GM12873 (cell line): ENCODE results near the gene PUM2.

Experiments
- TF ChIP-seq, protein P1 (sequence below): IDR thresholded peaks from 2 replicates; pipeline ENCODE4 v1.5.1; 2012; ENCODE audit warnings: low read depth, mild to moderate bottlenecking, moderate library complexity, low read length, control low read depth; ENCODE audit not compliant: insufficient read depth; ENCODE audit errors: missing control alignments

The PUM2 gene

DNA sequence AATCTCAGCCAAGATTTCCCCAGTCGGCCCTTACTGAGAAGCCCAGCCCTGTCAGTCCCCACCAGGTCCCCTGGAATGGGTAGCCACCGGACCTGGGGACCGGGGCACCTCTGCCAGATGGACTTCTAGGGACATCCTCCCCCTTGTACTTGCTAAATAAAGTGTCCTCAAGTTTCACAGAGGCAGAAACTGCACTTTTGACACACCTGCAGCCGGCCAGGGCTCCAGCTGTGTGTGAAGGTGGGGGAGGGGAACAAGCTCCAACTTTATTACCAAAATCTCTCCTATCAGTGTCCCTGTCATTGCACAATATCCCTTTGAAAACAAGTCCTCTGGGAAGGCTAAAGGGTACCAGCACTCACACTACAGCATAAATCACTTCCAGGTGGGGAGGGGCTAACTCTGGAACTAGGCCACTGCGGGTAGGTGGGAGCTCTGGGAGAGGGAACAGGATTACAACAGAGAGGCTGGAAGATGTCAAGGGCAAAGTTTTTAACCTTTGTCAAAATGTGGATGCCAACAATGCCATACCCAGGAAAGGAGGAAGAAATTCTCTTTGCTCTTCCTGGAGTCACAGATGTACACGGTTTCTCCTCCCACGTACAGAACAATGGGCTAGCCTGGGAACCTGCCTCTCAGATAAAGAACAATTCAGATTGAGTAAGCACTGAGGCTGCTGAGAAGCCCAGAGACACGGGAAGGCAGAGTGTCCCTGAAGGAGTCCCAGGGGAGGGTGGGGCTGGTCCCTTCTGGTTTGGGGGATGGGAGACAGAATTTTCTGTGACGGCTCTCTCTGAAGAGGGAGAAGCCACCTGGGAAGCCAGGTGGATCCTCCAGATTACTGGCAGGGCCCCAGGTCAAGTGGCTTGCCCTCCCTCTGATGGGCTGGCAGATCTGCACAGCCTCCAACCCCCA, 136.7 kb downstream of the PUM2 start:
- TF ChIP-seq, protein P1, sequence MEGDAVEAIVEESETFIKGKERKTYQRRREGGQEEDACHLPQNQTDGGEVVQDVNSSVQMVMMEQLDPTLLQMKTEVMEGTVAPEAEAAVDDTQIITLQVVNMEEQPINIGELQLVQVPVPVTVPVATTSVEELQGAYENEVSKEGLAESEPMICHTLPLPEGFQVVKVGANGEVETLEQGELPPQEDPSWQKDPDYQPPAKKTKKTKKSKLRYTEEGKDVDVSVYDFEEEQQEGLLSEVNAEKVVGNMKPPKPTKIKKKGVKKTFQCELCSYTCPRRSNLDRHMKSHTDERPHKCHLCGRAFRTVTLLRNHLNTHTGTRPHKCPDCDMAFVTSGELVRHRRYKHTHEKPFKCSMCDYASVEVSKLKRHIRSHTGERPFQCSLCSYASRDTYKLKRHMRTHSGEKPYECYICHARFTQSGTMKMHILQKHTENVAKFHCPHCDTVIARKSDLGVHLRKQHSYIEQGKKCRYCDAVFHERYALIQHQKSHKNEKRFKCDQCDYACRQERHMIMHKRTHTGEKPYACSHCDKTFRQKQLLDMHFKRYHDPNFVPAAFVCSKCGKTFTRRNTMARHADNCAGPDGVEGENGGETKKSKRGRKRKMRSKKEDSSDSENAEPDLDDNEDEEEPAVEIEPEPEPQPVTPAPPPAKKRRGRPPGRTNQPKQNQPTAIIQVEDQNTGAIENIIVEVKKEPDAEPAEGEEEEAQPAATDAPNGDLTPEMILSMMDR = no peak

- TF ChIP-seq, protein P1 = no peak
Measured at GRCh38 chr2:20212871-20213503, 137.7 kb downstream of the PUM2 start.

DNA sequence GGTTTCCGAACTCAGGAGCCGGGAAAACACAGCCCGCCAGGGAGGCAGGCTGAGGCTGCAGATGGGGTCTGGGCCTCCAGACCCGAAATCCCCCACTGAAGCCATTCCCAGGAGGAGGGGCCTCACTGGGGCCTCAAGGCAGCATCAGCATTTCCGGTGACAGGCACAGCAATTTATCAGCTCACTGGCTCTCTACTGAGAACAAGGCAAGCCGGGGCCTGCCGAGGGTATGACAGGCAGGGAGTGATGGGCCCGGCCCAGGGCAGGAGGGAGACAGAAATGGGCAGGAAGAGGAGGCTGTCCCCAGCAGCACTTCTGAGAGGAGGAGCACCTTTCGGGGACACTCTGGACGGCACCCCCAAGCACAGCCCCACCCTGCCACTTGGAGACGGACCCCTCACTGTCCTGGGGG, 138.2 kb downstream of the PUM2 start:
- TF ChIP-seq, protein P1 = no peak

DNA sequence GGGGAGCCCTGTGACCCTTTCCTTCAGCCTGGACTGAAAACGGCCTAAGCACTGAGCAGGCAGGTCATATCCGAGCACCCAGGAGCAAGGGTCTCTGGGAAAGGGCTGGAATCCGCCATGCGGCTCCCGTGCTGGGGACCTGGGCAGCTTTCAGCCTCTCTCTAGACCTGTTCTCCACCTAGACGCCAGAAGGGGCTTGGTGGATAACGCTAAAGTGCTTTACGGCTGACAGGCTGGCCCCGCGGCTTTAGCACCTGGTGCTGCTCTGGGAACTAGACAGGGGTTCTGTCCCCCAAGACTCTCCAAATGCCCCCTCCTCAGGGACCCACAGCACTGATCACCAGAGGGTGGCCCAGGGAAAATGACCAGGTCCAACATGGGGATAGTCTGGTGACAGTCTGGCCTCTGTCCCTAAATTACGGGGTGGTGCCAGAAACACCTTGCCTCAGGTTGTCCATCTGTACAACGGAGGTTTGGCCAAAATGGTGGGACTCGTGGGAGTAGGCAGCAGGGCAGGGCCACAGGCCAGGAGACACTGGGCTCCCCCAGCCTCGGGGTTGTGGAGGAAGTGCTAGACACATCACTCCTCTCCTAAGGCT, 138.7 kb downstream of the PUM2 start:
- TF ChIP-seq, protein P1 = no peak

GRCh38 chr2:20211420-20211819, 139.2 kb downstream of the PUM2 start:
- TF ChIP-seq, protein P1 = no peak

GRCh38 chr2:20210462-20210861, 140.2 kb downstream of the PUM2 start:
- TF ChIP-seq, protein P1 = no peak

GRCh38 chr2:20209373-20210109, 141.1 kb downstream of the PUM2 start:
- TF ChIP-seq, protein P1 = no peak
